MV-4-11 (cell line): Measurements from ENCODE around the gene KRTAP4-4.

Experiments used
- DNase-seq: peaks from one replicate; lab custom pipeline; 2025; lab: John Stamatoyannopoulos, UW

KRTAP4-4 gene

GRCh38 chr17:41111151-41111885, 49.2 kb downstream of the KRTAP4-4 start:
- DNase-seq = no peak
